Prostate gland (tissue), 2 donors: ENCODE measurements around the gene ASIP.

Source experiments
- POLR2A ChIP-seq: fragments of 450-650 bp; IDR thresholded peaks from one replicate; pipeline ENCODE4 v1.6.1; 2016; ENCODE audit warnings: antibody characterized with exemption, mild to moderate bottlenecking
- POLR2AphosphoS5 ChIP-seq: sonication (generic); formaldehyde crosslinking; IDR thresholded peaks from one replicate; pipeline ENCODE4 v1.6.1; 2017; ENCODE audit warnings: antibody characterized with exemption
- TF ChIP-seq, protein P1 (sequence below), 4 experiments: fragments of 200-600 bp in 2 of 4; fragments of 450-650 bp in 2 of 4; sonication (generic) in 2 of 4; IDR thresholded peaks; 1 replicate in 3 of 4; 2 replicates in 1 of 4; pipeline ENCODE4 v1.5.1; 2016 to 2019; ENCODE audit warnings: antibody characterized with exemption in 4 of 4, mild to moderate bottlenecking in 2 of 4, moderate library complexity in 2 of 4

DNA sequence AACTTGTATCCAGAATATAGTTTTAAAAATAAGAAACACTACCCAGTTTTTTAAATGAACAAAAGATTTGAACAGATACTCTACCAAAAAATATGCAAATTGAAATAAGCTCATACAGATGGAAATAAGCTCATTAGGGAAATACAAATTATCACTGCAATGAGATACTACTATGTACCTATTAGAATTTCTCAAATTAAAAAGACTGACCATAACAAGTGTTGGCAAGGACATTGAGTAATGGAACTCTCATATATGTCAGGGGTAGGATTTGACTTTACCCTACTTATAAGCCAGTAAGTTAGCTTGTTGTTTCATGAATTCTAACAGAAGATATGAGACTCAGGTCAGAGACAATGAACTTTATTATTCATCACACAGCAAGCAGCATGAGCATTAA lies 9.6 kb upstream of the ASIP start:
- TF ChIP-seq, protein P1, sequence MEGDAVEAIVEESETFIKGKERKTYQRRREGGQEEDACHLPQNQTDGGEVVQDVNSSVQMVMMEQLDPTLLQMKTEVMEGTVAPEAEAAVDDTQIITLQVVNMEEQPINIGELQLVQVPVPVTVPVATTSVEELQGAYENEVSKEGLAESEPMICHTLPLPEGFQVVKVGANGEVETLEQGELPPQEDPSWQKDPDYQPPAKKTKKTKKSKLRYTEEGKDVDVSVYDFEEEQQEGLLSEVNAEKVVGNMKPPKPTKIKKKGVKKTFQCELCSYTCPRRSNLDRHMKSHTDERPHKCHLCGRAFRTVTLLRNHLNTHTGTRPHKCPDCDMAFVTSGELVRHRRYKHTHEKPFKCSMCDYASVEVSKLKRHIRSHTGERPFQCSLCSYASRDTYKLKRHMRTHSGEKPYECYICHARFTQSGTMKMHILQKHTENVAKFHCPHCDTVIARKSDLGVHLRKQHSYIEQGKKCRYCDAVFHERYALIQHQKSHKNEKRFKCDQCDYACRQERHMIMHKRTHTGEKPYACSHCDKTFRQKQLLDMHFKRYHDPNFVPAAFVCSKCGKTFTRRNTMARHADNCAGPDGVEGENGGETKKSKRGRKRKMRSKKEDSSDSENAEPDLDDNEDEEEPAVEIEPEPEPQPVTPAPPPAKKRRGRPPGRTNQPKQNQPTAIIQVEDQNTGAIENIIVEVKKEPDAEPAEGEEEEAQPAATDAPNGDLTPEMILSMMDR (IDR thresholded peaks at IDR 0.05) = no peak
- TF ChIP-seq POLR2AphosphoS5 (no peak), POLR2A (no peak)
